Right cardiac atrium (tissue), 5 donors: ENCODE data around the gene ARHGEF26. TPM values are rescaled to one million over a fixed set of nuclear protein-coding genes. Genes with fewer than 3 reads are reported as not detected.

Experiments used
- ATAC-seq, 2 donors: fragments of 200-7000 bp; cut with Tn5 transposase; one replicate each; pipeline versions ENCODE4 v1.8.0 to v1.9.1; 2020; ENCODE audit warnings: moderate library complexity in 2 of 2, mild to moderate bottlenecking in 1 of 2
- DNase-seq, 3 donors: peaks; one replicate each; pipeline ENCODE4 v3.0.0-alpha.2; 2020
- H3K27ac ChIP-seq: one replicate; pipeline ENCODE4 v1.5.1; 2013; ENCODE audit warnings: mild to moderate bottlenecking, low read length, control low read depth, moderate library complexity
- H3K27me3 ChIP-seq: one replicate; pipeline ENCODE4 v1.6.1; 2013; ENCODE audit not compliant: control insufficient read depth, insufficient read depth
- H3K4me1 ChIP-seq: one replicate; pipeline ENCODE4 v1.6.1; 2013; ENCODE audit warnings: low read length; ENCODE audit not compliant: control insufficient read depth, insufficient read depth
- H3K4me3 ChIP-seq: one replicate; pipeline ENCODE4 v1.5.1; 2013; ENCODE audit warnings: low read length, control low read depth
- H3K9me3 ChIP-seq: one replicate; pipeline ENCODE4 v1.6.1; 2013; ENCODE audit warnings: low read length; ENCODE audit not compliant: control insufficient read depth
- WGBS: extraction: QIAGEN DNeasy Blood & Tissue Kit; methylation state at CpG from one replicate; pipeline ENCODE4 v1.1.7; 2013; 5-methylcytosine and 5-hydroxymethylcytosine counted together
- intact Hi-C, 4 donors: fragments of 100-400 bp; cut with DNase I; formaldehyde crosslinking; loops; one replicate each; pipeline versions ENCODE4 v1.11.0 to v1.14.0; 2022 to 2023
- polyA plus RNA-seq: library from polyadenylated mRNA; stranded (reverse); fragments of 200-250 nt; gene quantifications from one replicate; pipeline ENCODE4 v1.2.3, GENCODE V29; 2013
- total RNA-seq, 4 donors: library from RNA; stranded (reverse); fragmentation: NEBNext Ultra II Directional; extraction: Animal tissue kit (Norgen Biotek cat#: 25700); gene quantifications; one replicate each; pipeline ENCODE4 v1.2.1, GENCODE V29; 2021
- donor health status: healthy with polysubstance abuse.
- donor health status: DM: no; HTN: yes; CAD: no.
- donor health status: DM: no; HTN: no; CAD: no.
- donor health status: DM: no; HTN: yes; CAD: no; lungs with severe emphysema.
- donor health status: DM: yes; HTN: yes; CAD: no.

Gene ARHGEF26
- total and polyA plus RNA-seq, 5 donors: 3.3 to 7.5 (median 5.0) TPM

GRCh38 chr3:154182322-154182922 is 61.2 kb downstream of the ARHGEF26 start:
- no peak for DNase-seq
- Histone ChIP-seq H3K4me1 (peaks cover 2% of the 10 kb centered on the region), H3K4me3 (no peak overlapping the region), H3K9me3 (no peaks in the 10 kb centered on the region), H3K27me3 (no peaks in the 10 kb centered on the region), H3K27ac (no peak overlapping the region)
- 85% methylated on average over 4 of the region's 4 CpGs for WGBS
- no peak for ATAC-seq
- intact Hi-C loops: no loop called here

GRCh38 chr3:154182975-154183374 is 61.8 kb downstream of the ARHGEF26 start:
- Histone ChIP-seq H3K9me3 (no peaks in the 10 kb centered on the region), H3K4me3 (no peak overlapping the region), H3K27me3 (no peaks in the 10 kb centered on the region), H3K4me1 (peaks cover 2% of the 10 kb centered on the region), H3K27ac (no peak overlapping the region)
- intact Hi-C loops: no loop called here
- ATAC-seq: no peak
- DNase-seq: no peak

DNA sequence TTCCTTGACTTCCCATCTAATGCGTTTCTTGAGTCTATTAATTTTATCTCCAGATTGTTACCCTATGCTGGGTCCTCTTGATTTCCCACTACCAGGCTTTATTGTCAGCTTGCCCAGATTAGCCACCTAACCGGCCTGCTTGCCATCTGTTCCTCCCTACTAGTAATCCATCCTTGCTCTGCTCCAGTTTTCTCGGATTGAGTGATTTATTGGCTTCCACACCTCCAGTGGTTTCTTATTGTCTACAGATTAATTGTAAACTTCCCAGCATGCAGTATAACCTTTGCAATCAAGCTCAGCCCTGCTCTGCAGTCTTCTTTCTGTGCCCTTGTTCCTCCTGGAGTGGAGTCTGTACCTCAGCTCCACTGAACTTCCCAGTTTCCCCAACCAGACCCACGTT is 63.4 kb downstream of the ARHGEF26 start:
- DNase-seq (no peak), ATAC-seq (no peak)
- intact Hi-C loops: no loop called here
- no peak overlapping the region for H3K27ac ChIP-seq
- H3K4me1 ChIP-seq: peaks cover 2% of the 10 kb centered on the region
- WGBS: 90% methylated on average over 4 of the region's 4 CpGs
- no peaks in the 10 kb centered on the region for H3K27me3 ChIP-seq
- H3K4me3 ChIP-seq: no peak overlapping the region
- H3K9me3 ChIP-seq: no peaks in the 10 kb centered on the region

GRCh38 chr3:154188437-154188836 is 67.2 kb downstream of the ARHGEF26 start:
- WGBS: 80% methylated on average over 3 of the region's 3 CpGs
- no peaks in the 10 kb centered on the region for H3K4me1 ChIP-seq
- H3K4me3 ChIP-seq: no peak overlapping the region
- intact Hi-C loops: no loop called here
- no peak overlapping the region for H3K27ac ChIP-seq
- no peaks in the 10 kb centered on the region for H3K27me3 ChIP-seq
- ATAC-seq (no peak), DNase-seq (no peak)
- H3K9me3 ChIP-seq: no peaks in the 10 kb centered on the region

- 66% methylated on average over 3 of the region's 3 CpGs for WGBS
- DNase-seq (no peak), ATAC-seq (no peak)
- H3K9me3 ChIP-seq: no peaks in the 10 kb centered on the region
- H3K4me1 ChIP-seq: no peaks in the 10 kb centered on the region
- no peak overlapping the region for H3K27ac ChIP-seq
- no peaks in the 10 kb centered on the region for H3K27me3 ChIP-seq
- no peak overlapping the region for H3K4me3 ChIP-seq
- intact Hi-C loops: no loop called here
Measured at GRCh38 chr3:154188846-154189245, 67.7 kb downstream of the ARHGEF26 start.

- WGBS: 97% methylated on average over 1 of the region's 1 CpG
- Histone ChIP-seq H3K27ac (no peak overlapping the region), H3K4me1 (no peaks in the 10 kb centered on the region), H3K4me3 (no peak overlapping the region), H3K9me3 (no peaks in the 10 kb centered on the region), H3K27me3 (no peaks in the 10 kb centered on the region)
- no peak for DNase-seq
- intact Hi-C loops: no loop called here
- ATAC-seq: no peak
Measured at GRCh38 chr3:154191520-154191919, 70.3 kb downstream of the ARHGEF26 start.

GRCh38 chr3:154192225-154192624 is 71.0 kb downstream of the ARHGEF26 start:
- WGBS: 93% methylated on average over 2 of the region's 2 CpGs
- Histone ChIP-seq H3K4me3 (no peak overlapping the region), H3K27ac (no peak overlapping the region)

DNA sequence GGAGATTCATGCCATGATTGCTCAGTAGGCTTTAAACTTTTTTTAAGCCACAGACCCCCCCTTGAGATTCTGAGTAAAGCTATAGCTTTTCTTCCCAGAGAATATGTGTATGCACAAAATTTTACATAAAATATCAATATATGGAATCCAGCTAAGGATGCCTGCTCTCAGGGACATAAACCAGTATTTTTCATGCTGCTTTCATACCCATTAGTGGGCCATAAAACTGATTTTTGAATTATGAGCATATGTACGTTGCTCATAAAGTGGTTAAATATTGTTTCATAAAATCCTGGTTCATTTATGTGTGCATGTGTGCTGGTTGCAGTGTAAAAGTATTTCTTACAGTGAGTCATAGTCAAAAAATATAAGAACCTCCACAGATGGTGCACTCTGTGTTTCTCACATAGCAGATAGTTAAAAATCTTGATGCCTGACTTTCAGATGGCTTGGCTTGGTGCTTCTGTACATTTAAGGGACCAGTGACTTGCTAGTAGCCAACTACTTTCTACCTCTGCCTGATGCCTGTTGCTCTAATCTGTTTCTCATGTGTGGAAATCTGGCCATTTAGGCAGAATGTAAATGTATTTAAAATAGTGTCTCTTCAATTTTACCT is 71.9 kb downstream of the ARHGEF26 start:
- ATAC-seq: no peak
- Histone ChIP-seq H3K27me3 (no peaks in the 10 kb centered on the region), H3K27ac (no peak overlapping the region), H3K4me1 (no peaks in the 10 kb centered on the region), H3K4me3 (no peak overlapping the region), H3K9me3 (no peaks in the 10 kb centered on the region)
- no peak for DNase-seq
- intact Hi-C loops: no loop called here
- WGBS: 92% methylated on average over 1 of the region's 1 CpG

More at GRCh38 chr3:154192225-154192624, 71.0 kb downstream of the ARHGEF26 start:
- ATAC-seq: no peak
- intact Hi-C loops: no loop called here
- DNase-seq: no peak
- no peaks in the 10 kb centered on the region for H3K4me1 ChIP-seq
- H3K9me3 ChIP-seq: no peaks in the 10 kb centered on the region
- no peaks in the 10 kb centered on the region for H3K27me3 ChIP-seq

DNA sequence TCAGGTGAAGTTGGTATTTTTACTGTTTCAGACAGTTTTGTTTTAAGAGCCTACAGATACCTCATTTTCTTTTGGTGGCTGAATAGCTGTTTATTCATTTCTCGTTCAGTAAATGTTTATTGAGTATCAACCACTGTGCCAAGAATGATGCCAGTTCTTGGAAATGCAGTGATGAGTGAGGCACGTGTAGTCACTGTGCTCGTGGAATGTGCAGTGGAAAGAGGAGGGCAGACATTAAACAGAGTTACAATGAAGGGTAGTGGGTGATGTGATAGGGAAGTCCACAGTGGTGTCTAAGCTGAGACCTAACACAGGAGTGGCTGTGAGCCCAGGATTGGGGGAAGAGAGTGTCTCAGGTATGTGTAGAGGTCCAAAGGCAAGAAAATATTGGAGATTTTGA is 73.7 kb downstream of the ARHGEF26 start:
- intact Hi-C loops: no loop called here
- DNase-seq (no peak), ATAC-seq (no peak)
- no peaks in the 10 kb centered on the region for H3K9me3 ChIP-seq
- no peaks in the 10 kb centered on the region for H3K4me1 ChIP-seq
- H3K27me3 ChIP-seq: no peaks in the 10 kb centered on the region
- WGBS: 85% methylated on average over 3 of the region's 3 CpGs
- no peak overlapping the region for H3K4me3 ChIP-seq
- no peak overlapping the region for H3K27ac ChIP-seq

DNA sequence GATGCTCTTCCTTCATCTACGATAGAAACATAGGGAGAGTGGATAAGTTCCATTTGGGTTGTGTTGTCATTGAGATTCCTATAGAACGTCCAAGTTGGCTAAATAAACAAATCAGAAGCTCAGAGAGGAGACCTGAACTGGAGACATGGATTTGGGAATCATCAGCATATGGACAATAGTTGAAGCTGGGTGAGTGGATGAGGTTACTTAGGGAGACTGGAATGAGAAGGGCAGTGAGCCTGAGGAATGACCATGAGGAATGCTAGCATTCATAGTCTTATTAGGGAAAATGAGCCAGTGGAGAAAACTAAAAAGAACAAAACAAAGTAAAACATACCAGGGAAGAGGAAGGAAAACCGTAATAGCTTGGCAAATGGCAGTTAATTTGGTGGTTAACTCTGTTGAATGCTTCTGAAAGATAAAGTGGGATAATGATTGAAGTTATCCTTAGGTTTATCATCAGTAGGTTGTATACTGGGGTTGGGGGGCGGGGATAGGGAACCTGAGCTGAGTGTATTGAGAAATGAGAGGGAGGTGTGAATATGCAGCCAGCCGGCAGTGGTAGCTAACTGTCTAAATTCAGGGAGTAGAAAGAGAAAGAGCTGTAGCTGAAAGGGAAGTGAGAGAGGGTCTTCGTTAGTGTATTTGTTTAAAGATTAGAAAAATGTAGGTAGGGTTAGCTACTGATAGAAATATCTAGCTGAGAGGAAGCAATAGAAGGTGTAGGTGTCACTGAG is 74.6 kb downstream of the ARHGEF26 start:
- no peaks in the 10 kb centered on the region for H3K27me3 ChIP-seq
- H3K4me1 ChIP-seq: no peaks in the 10 kb centered on the region
- H3K4me3 ChIP-seq: no peak overlapping the region
- DNase-seq (no peak), ATAC-seq (no peak)
- no peak overlapping the region for H3K27ac ChIP-seq
- 71% methylated on average over 6 of the region's 6 CpGs for WGBS
- intact Hi-C loops: no loop called here
- H3K9me3 ChIP-seq: no peaks in the 10 kb centered on the region

GRCh38 chr3:154197751-154198150 is 76.6 kb downstream of the ARHGEF26 start:
- Histone ChIP-seq H3K27me3 (no peaks in the 10 kb centered on the region), H3K9me3 (no peaks in the 10 kb centered on the region), H3K4me3 (no peak overlapping the region), H3K4me1 (no peaks in the 10 kb centered on the region), H3K27ac (no peak overlapping the region)
- intact Hi-C loops: no loop called here
- DNase-seq: no peak
- WGBS: 78% methylated on average over 4 of the region's 4 CpGs
- ATAC-seq: no peak
